HL-60 (cell line): ENCODE results near the gene SULT2B1.

Source experiments
- DNase-seq, 2 experiments: peaks; one replicate each; pipeline ENCODE4 v3.0.0-alpha.2; 2010 to 2020; ENCODE audit warnings: low read depth in 1 of 2, low spot score in 1 of 2
- H3K27ac ChIP-seq: fragments of 250-450 bp; sonication (Bioruptor Pico); replicated peaks from 2 replicates; pipeline ENCODE4 v1.5.1; 2020; ENCODE audit warnings: mild to moderate bottlenecking, moderate library complexity
- H3K27me3 ChIP-seq: fragments of 250-450 bp; sonication (Bioruptor Pico); 2 replicates; pipeline ENCODE4 v1.5.1; 2021; ENCODE audit warnings: mild to moderate bottlenecking, moderate library complexity; ENCODE audit not compliant: insufficient read depth, poor library complexity, severe bottlenecking
- H3K4me3 ChIP-seq: replicated peaks from 2 replicates; pipeline ENCODE4 v1.5.1; 2011; ENCODE audit warnings: mild to moderate bottlenecking, control low read depth, low read length; ENCODE audit not compliant: insufficient read depth
- CTCF ChIP-seq: IDR thresholded peaks from one replicate; pipeline ENCODE4 v1.5.1; 2011; ENCODE audit warnings: low read length, control low read depth, inconsistent platforms; ENCODE audit not compliant: insufficient read depth
- GABPA ChIP-seq: IDR thresholded peaks from 2 replicates; pipeline ENCODE4 v1.6.1; 2012; ENCODE audit warnings: low read depth
- POLR2AphosphoS5 ChIP-seq: IDR thresholded peaks from 2 replicates; pipeline ENCODE4 v1.6.1; 2012; ENCODE audit warnings: low read depth
- REST ChIP-seq: IDR thresholded peaks from 2 replicates; pipeline ENCODE4 v1.6.1; 2012; ENCODE audit warnings: low read depth; ENCODE audit not compliant: insufficient replicate concordance
- SPI1 ChIP-seq: IDR thresholded peaks from 2 replicates; pipeline ENCODE4 v1.6.1; 2012; ENCODE audit warnings: low read depth, mild to moderate bottlenecking, borderline replicate concordance

The SULT2B1 gene

DNA sequence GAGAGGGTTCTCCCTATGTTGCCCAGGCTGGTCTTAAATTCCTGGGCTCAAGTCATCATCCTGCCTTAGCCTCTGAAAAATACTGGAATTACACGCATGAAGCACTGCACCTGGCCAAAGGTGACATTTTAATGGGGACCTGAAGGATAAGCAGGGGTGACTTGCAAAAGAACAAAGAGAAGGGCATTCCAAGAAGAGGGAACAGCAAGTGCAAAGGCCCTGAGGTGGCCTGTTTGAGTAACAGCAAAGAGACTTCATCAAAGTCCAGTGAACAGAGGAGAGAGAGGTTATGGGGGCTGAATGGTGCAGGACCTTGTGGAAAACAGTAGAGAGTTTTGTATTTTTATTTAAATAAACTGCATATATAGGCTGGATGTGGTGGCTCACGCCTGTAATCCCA is 89.9 kb downstream of the SULT2B1 start:
- no peak for DNase-seq
- no peak for TF ChIP-seq REST
- TF ChIP-seq CTCF = no peak
- TF ChIP-seq SPI1 = no peak
- TF ChIP-seq POLR2AphosphoS5 = no peak
- no peak for TF ChIP-seq GABPA
- Histone ChIP-seq H3K27me3 (no peaks in the 10 kb centered on the region), H3K27ac (no peak overlapping the region), H3K4me3 (no peak overlapping the region)

- no peak for DNase-seq
- Histone ChIP-seq H3K27ac (no peak overlapping the region), H3K27me3 (no peaks in the 10 kb centered on the region), H3K4me3 (no peak overlapping the region)
- TF ChIP-seq GABPA (no peak), REST (no peak), CTCF (no peak), SPI1 (no peak), POLR2AphosphoS5 (no peak)
These were observed 90.9 kb downstream of the SULT2B1 start for GRCh38 chr19:48642862-48643261.

DNA sequence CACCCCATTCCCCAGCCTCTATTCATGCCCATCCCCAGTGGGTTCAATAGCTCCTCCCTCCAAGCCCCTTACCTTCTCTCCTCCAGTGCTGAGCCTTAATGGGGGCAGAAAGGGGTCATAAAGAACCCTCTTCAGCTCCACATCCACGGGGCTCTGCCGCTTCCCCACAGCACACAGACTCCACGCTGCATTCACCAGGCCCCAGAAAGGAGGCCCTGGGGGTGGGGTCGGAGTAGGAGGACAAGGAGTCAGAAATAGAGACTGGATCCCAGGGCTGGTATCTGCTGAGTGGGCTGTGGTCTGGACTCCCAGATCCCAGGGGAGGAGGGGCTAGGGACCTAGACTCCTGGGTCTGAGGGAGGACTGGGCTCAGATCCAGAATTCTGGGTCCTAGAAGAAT is 92.4 kb downstream of the SULT2B1 start:
- no peak overlapping the region for H3K27ac ChIP-seq
- TF ChIP-seq SPI1 (no peak), GABPA (no peak), CTCF (no peak), REST (no peak), POLR2AphosphoS5 (no peak)
- no peak for DNase-seq
- no peak overlapping the region for H3K4me3 ChIP-seq
- no peaks in the 10 kb centered on the region for H3K27me3 ChIP-seq
